ENCODE data around the gene ZNF438.

DNA sequence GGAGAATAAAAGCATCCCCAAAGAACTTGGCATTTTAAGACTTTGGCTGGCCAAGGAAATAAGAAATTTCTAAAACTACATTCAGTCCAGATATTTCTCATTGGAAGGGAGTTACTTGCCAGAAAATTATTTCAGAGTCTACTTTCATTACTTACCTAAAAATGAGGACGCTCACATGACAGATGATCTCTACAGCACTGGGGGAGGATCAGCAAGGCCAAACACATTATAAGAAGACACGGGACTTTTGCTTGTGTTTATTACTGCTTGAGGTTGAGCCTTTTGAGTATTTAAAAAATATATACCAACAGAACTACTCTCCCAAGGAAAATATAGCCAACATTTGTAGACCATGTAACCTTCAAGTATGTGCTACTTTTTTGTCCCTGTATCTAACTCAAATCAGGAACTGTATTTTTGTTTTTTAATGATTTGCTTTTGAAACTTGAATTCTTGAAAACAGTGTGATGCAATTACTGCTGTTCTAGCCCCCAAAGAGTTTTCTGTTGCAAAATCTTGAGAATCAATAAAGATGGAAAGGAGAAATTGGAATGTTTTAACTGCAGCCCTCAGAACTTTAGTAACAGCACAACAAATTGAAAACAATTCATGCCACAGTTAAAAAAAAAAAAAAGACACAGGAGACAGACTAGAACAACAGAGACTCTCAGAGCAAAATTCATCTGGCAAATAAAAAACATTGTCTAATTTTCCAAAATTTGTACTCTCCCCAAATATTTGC, 128.1 kb downstream of the ZNF438 start:
- TF ChIP-seq FOXM1 (IDR thresholded peaks at IDR 0.05; ENCODE audit: borderline replicate concordance) (no peak), SUZ12 (IDR thresholded peaks at IDR 0.05) (no peak), FOXK2 (IDR thresholded peaks at IDR 0.05) (no peak), LEF1 (IDR thresholded peaks at IDR 0.05; ENCODE audit: borderline replicate concordance) (no peak), FOXA1 (IDR thresholded peaks at IDR 0.05) (no peak), NFRKB (IDR thresholded peaks at IDR 0.05) (no peak), BHLHE40 (IDR thresholded peaks at IDR 0.05; ENCODE audit: borderline replicate concordance) (no peak)
